ENCODE results near the gene C19orf53.

C19orf53 gene

GRCh38 chr19:13732337-13732736 lies 41.9 kb upstream of the C19orf53 start:
- no peaks in the 10 kb centered on the region for H3K36me3 ChIP-seq
- DNase-seq, result no peak
- TF ChIP-seq CTCF (IDR thresholded peaks at IDR 0.05; ENCODE audit: low read depth, low read length), result no peak
- H3K9me3 ChIP-seq, result no peaks in the 10 kb centered on the region
- H3K4me3 ChIP-seq (ENCODE audit: low read depth, low read length), result peak overlapping the region; percentile 66
- H3K4me1 ChIP-seq, result no peaks in the 10 kb centered on the region
- no peaks in the 10 kb centered on the region for H3K27me3 ChIP-seq

DNA sequence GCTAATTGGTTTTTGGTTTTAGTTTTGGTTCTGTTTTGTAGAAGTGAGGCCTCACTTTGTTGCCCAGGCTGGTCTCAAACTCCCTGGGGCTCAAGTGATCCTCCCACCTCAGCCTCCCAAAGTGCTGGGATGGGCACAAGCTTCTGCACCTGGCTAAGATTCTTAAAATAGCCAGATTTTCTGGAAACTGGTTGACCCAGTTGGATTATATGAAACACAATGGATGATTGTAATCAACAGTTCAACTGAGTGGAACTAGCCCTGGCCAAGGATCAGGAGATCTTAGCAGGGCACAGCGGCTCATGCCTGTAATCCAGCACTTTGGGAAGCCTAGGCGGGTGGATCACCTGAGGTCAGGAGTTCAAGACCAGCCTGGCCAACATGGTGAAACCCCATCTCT lies 39.5 kb upstream of the C19orf53 start:
- Histone ChIP-seq H3K36me3 (no peaks in the 10 kb centered on the region), H3K27me3 (no peaks in the 10 kb centered on the region), H3K4me3 (ENCODE audit: low read depth, low read length) (no peak overlapping the region), H3K9me3 (no peaks in the 10 kb centered on the region), H3K4me1 (no peaks in the 10 kb centered on the region)
- DNase-seq, result no peak
- no peak for TF ChIP-seq CTCF (IDR thresholded peaks at IDR 0.05; ENCODE audit: low read depth, low read length)

GRCh38 chr19:13738073-13738472 lies 36.2 kb upstream of the C19orf53 start:
- Histone ChIP-seq H3K4me1 (no peaks in the 10 kb centered on the region), H3K9me3 (no peaks in the 10 kb centered on the region), H3K27me3 (no peaks in the 10 kb centered on the region), H3K36me3 (no peaks in the 10 kb centered on the region), H3K4me3 (ENCODE audit: low read depth, low read length) (no peak overlapping the region)
- no peak for DNase-seq
- no peak for TF ChIP-seq CTCF (IDR thresholded peaks at IDR 0.05; ENCODE audit: low read depth, low read length)

DNA sequence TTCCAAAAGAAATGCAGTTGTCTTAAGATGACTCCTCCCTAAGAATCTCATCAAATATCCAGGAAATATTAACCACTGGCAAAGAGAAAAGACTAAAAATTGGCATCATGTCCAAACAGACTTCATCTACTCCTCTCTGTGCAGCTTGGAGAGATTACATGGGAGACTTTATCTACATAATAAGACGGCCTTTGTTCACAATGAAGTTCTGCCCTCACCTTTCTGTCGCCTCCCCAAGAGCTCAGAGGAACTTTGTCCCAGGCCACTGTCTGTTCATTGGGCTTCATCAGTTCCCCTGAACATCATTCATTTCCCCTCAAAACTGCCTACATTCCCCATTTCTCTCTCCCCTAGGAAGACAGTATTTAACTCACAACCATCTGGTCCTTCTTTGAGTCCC lies 32.4 kb upstream of the C19orf53 start:
- TF ChIP-seq CTCF (IDR thresholded peaks at IDR 0.05; ENCODE audit: low read depth, low read length), result no peak
- no peaks in the 10 kb centered on the region for H3K36me3 ChIP-seq
- no peak overlapping the region for H3K4me3 ChIP-seq (ENCODE audit: low read depth, low read length)
- H3K27me3 ChIP-seq, result no peaks in the 10 kb centered on the region
- H3K4me1 ChIP-seq, result no peaks in the 10 kb centered on the region
- no peak for DNase-seq
- no peaks in the 10 kb centered on the region; the same call in 1 of the 2 replicates for H3K9me3 ChIP-seq

DNA sequence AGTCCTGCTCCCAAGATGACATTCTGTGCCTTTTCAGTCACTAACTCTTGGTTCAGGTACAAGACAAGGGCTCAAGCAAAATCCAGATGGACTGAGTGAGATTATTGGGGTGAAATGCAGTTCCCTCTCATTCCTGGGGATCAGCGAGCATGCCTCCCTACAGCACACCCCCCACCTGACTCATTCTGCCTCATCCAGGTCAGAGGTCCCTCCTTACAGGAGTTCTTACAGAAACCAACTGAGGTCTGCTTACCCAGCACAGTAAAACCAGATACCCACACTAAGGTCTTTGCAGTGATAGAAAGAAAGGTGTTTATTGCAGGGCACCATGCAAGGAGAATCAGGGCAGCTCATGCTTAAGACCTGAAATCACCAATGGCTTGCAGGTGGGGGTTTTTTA lies 31.5 kb upstream of the C19orf53 start:
- H3K27me3 ChIP-seq, result no peaks in the 10 kb centered on the region
- no peak for DNase-seq
- H3K4me3 ChIP-seq (ENCODE audit: low read depth, low read length), result no peak overlapping the region
- no peaks in the 10 kb centered on the region for H3K36me3 ChIP-seq
- peaks cover 5% of the 10 kb centered on the region; the same call in 1 of the 2 replicates for H3K9me3 ChIP-seq
- no peak for TF ChIP-seq CTCF (IDR thresholded peaks at IDR 0.05; ENCODE audit: low read depth, low read length)
- no peaks in the 10 kb centered on the region for H3K4me1 ChIP-seq

GRCh38 chr19:13744174-13744573 lies 30.1 kb upstream of the C19orf53 start:
- DNase-seq, result no peak
- H3K4me1 ChIP-seq, result no peaks in the 10 kb centered on the region
- H3K9me3 ChIP-seq, result peaks cover 5% of the 10 kb centered on the region; the same call in 1 of the 2 replicates
- TF ChIP-seq CTCF (IDR thresholded peaks at IDR 0.05; ENCODE audit: low read depth, low read length), result no peak
- no peaks in the 10 kb centered on the region for H3K36me3 ChIP-seq
- H3K4me3 ChIP-seq (ENCODE audit: low read depth, low read length), result no peak overlapping the region
- no peaks in the 10 kb centered on the region for H3K27me3 ChIP-seq
